LNCaP clone FGC (cell line): ENCODE data around the gene GAREM1.
"Not testable (repeated sequence)": the region's sequence is repeated elsewhere in the genome, so short reads cannot be mapped to it uniquely, and the experiment has no call there.

Source experiments
- DNase-seq: peaks from one replicate; pipeline ENCODE4 v3.0.0-alpha.2; 2011; ENCODE audit warnings: low read depth
- H3K4me3 ChIP-seq: 2 replicates; pipeline ENCODE4 v1.5.1; 2011; ENCODE audit warnings: mild to moderate bottlenecking, low read depth, low read length, control low read depth
- TF ChIP-seq, protein P1 (sequence below): IDR thresholded peaks from 2 replicates; pipeline ENCODE4 v1.5.1; 2012; ENCODE audit warnings: mild to moderate bottlenecking; ENCODE audit not compliant: control insufficient read depth, insufficient read depth; ENCODE audit errors: extremely low read depth

GAREM1 gene

DNA sequence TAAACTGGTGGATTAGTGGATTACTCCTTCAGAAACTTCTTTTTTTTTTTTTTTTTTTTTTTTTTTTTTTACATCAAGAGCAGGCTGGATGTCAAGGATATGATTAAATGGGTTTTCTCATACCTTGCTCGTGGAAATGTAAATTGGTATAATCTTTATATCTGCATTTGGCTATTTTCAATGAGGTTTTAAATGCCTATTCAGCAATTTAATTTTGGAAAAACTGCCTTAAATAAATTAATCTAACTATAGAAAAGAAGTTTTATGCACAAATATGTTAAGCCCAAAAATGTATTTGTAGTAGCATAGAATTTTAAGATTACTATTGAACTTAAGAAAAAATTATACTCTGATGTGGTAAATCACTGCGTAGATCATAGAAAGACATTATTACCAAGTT is 11.4 kb upstream of the GAREM1 start:
- no peak for DNase-seq
- no peak overlapping the region for H3K4me3 ChIP-seq
- TF ChIP-seq, protein P1, sequence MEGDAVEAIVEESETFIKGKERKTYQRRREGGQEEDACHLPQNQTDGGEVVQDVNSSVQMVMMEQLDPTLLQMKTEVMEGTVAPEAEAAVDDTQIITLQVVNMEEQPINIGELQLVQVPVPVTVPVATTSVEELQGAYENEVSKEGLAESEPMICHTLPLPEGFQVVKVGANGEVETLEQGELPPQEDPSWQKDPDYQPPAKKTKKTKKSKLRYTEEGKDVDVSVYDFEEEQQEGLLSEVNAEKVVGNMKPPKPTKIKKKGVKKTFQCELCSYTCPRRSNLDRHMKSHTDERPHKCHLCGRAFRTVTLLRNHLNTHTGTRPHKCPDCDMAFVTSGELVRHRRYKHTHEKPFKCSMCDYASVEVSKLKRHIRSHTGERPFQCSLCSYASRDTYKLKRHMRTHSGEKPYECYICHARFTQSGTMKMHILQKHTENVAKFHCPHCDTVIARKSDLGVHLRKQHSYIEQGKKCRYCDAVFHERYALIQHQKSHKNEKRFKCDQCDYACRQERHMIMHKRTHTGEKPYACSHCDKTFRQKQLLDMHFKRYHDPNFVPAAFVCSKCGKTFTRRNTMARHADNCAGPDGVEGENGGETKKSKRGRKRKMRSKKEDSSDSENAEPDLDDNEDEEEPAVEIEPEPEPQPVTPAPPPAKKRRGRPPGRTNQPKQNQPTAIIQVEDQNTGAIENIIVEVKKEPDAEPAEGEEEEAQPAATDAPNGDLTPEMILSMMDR = no peak

GRCh38 chr18:32480581-32480980 is 9.9 kb upstream of the GAREM1 start:
- no peak for DNase-seq
- TF ChIP-seq, protein P1 = no peak
- H3K4me3 ChIP-seq = no peak overlapping the region

- no peak for DNase-seq
These were observed 8.1 kb upstream of the GAREM1 start for GRCh38 chr18:32478807-32479206.

DNA sequence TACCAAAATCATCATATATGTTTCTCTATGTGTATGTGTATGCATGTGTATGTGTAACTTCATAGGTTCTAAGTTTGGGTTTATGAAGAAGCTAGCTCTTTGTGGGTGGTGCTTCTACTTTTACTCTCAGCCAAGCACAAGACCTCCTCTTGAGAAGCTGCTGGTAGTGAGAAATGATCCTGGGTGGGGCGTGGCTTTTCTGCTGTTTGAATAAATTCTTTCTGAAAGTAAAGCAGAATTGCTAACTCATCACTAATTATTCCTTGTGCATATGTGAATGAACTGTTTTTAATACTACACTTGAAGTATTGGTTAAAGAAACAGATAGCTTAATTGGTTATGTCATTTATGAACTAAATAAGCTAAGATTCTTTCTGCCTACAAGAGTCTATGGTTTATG is 7.6 kb upstream of the GAREM1 start:
- TF ChIP-seq, protein P1 = no peak
- DNase-seq = no peak
- no peak overlapping the region for H3K4me3 ChIP-seq

More at GRCh38 chr18:32478807-32479206, 8.1 kb upstream of the GAREM1 start:
- TF ChIP-seq, protein P1 = no peak
- no peak overlapping the region for H3K4me3 ChIP-seq

DNA sequence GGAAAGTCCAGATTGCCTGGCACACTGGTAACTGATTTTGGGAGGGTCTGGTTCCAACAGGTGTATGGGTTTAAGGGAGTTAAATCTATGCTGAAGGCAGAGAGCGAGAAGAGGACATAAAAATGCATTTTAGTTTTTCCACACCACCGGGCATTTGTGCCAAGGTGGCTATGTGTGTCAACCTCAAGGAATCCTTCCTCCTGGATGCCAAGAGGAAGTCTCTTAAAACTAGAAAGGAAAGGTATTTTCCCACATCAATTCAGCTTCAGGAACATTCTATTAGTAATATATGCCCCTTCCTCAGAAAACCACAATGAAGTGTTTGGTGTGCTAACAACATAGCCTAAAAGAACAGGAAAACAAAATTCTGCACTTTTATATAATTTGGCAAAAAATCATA is 5.4 kb upstream of the GAREM1 start:
- DNase-seq = no peak
- TF ChIP-seq, protein P1 = no peak

GRCh38 chr18:32475069-32475468 is 4.4 kb upstream of the GAREM1 start:
- H3K4me3 ChIP-seq, DNase-seq: not testable (repeated sequence)

More for the DNA sequence above, 5.4 kb upstream of the GAREM1 start:
- H3K4me3 ChIP-seq = no peak overlapping the region

DNA sequence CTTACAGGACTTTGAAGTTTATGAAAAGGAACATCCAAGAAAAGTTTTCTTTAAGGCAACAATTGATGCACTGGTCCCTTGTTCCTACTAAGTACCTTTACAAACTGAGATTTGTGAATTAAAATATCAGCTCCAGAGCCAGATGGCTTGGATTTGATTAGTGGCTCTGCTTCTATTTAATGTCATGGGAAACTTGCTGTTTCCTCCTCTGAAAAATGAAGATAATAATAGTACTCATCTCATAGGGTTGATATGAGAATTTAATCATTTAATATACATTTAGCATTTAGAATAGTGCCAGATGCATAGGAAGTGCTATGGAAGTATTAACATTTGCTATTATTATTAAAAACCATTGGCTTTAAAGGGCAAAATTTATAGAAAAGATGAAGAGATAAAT is 2.6 kb upstream of the GAREM1 start:
- no peak overlapping the region for H3K4me3 ChIP-seq
- DNase-seq = no peak
- TF ChIP-seq, protein P1 = no peak
